NB4 (cell line): Measurements from ENCODE around the gene ASTN1.

Source experiments
- MYC ChIP-seq: IDR thresholded peaks from 2 replicates; pipeline ENCODE4 v1.6.1; 2011; ENCODE audit warnings: low read depth, low read length
- POLR2A ChIP-seq: IDR thresholded peaks from 2 replicates; pipeline ENCODE4 v1.6.1; 2011; ENCODE audit warnings: mild to moderate bottlenecking; ENCODE audit not compliant: insufficient read length; ENCODE audit errors: extremely low read depth
- TF ChIP-seq, protein P1 (sequence below): IDR thresholded peaks from one replicate; pipeline ENCODE4 v1.5.1; 2012; ENCODE audit warnings: low read depth, low read length

GRCh38 chr1:176932114-176933104 lies 232.1 kb downstream of the ASTN1 start:
- TF ChIP-seq POLR2A (no peak), MYC (no peak)
- TF ChIP-seq, protein P1, sequence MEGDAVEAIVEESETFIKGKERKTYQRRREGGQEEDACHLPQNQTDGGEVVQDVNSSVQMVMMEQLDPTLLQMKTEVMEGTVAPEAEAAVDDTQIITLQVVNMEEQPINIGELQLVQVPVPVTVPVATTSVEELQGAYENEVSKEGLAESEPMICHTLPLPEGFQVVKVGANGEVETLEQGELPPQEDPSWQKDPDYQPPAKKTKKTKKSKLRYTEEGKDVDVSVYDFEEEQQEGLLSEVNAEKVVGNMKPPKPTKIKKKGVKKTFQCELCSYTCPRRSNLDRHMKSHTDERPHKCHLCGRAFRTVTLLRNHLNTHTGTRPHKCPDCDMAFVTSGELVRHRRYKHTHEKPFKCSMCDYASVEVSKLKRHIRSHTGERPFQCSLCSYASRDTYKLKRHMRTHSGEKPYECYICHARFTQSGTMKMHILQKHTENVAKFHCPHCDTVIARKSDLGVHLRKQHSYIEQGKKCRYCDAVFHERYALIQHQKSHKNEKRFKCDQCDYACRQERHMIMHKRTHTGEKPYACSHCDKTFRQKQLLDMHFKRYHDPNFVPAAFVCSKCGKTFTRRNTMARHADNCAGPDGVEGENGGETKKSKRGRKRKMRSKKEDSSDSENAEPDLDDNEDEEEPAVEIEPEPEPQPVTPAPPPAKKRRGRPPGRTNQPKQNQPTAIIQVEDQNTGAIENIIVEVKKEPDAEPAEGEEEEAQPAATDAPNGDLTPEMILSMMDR: no peak
